IMR-90 (cell line): ENCODE data around the gene SERPINA3. TPM values are rescaled to one million over a fixed set of nuclear protein-coding genes. Genes with fewer than 3 reads are reported as not detected.

ENCODE experiments used
- ATAC-seq: fragments of 200-7000 bp; cut with Tn5 transposase; 2 replicates; pipeline ENCODE4 v1.9.1; 2020; ENCODE audit warnings: low read depth, mild to moderate bottlenecking, moderate library complexity
- BruUV-seq: library from RNA; stranded (reverse); fragments of 400-500 nt; replicated peaks from 2 replicates; lab custom pipeline; 2021; lab: Mats Ljungman, UMichigan
- CTCF ChIA-PET: fragments of 300-600 bp; formaldehyde crosslinking; extraction: SDS; loops from one replicate; lab custom pipeline; 2021; ENCODE audit warnings: antibody characterized with exemption; lab: Yijun Ruan, JAX
- POLR2A ChIA-PET: fragments of 300-600 bp; sonication (Branson Sonifier 250); formaldehyde crosslinking; loops from one replicate; lab custom pipeline; 2022; ENCODE audit warnings: antibody characterized with exemption; ENCODE audit not compliant: unreplicated experiment; lab: Charles Lee
- DNase-seq: peaks from one replicate; pipeline ENCODE4 v3.0.0; 2013
- H2AFZ ChIP-seq: replicated peaks from 2 replicates; pipeline ENCODE3; 2013; ENCODE audit warnings: low read length, mild to moderate bottlenecking; ENCODE audit not compliant: poor library complexity
- H2AK5ac ChIP-seq: 2 replicates; pipeline ENCODE4 v1.6.1; 2013; ENCODE audit warnings: low read depth, low read length, inconsistent platforms
- H2AK9ac ChIP-seq: replicated peaks from 2 replicates; pipeline ENCODE3; 2013; ENCODE audit warnings: mild to moderate bottlenecking, low read depth, low read length, moderate library complexity; ENCODE audit not compliant: poor library complexity
- H2BK120ac ChIP-seq: 2 replicates; pipeline ENCODE4 v1.6.1; 2013; ENCODE audit warnings: low read depth, low read length, inconsistent platforms
- H2BK15ac ChIP-seq: 3 replicates; pipeline ENCODE4 v1.6.1; 2013; ENCODE audit warnings: low read depth, low read length, inconsistent platforms
- H2BK20ac ChIP-seq: 2 replicates; pipeline ENCODE4 v1.6.1; 2013; ENCODE audit warnings: low read depth, mild to moderate bottlenecking, inconsistent platforms, low read length, moderate library complexity
- H2BK5ac ChIP-seq: 2 replicates; pipeline ENCODE4 v1.6.1; 2013; ENCODE audit warnings: mild to moderate bottlenecking, low read depth, low read length, inconsistent platforms; ENCODE audit not compliant: poor library complexity, severe bottlenecking
- H3K14ac ChIP-seq: replicated peaks from 2 replicates; pipeline ENCODE4 v1.6.1; 2013; ENCODE audit warnings: low read depth, low read length, inconsistent platforms
- H3K18ac ChIP-seq: 2 replicates; pipeline ENCODE4 v1.6.1; 2013; ENCODE audit warnings: low read depth, low read length, control low read depth
- H3K23ac ChIP-seq: 2 replicates; pipeline ENCODE4 v1.6.1; 2013; ENCODE audit warnings: low read depth, low read length, inconsistent platforms
- H3K27ac ChIP-seq: 2 replicates; pipeline ENCODE4 v1.5.1; 2013; ENCODE audit warnings: mild to moderate bottlenecking, control low read depth, low read length; ENCODE audit not compliant: insufficient read depth
- H3K27me3 ChIP-seq: 2 replicates; pipeline ENCODE4 v1.6.1; 2013; ENCODE audit warnings: low read length; ENCODE audit not compliant: control insufficient read depth, insufficient read depth
- H3K36me3 ChIP-seq: 2 replicates; pipeline ENCODE4 v1.6.1; 2013; ENCODE audit warnings: low read length, mixed read lengths; ENCODE audit not compliant: control insufficient read depth, insufficient read depth
- H3K4ac ChIP-seq: 2 replicates; pipeline ENCODE4 v1.6.1; 2013; ENCODE audit warnings: low read depth, low read length, inconsistent platforms
- H3K4me1 ChIP-seq: 2 replicates; pipeline ENCODE4 v1.6.1; 2013; ENCODE audit warnings: low read length, mixed read lengths; ENCODE audit not compliant: control insufficient read depth, insufficient read depth
- H3K4me2 ChIP-seq: 2 replicates; pipeline ENCODE4 v1.6.1; 2013; ENCODE audit warnings: low read depth, mild to moderate bottlenecking, control low read depth, low read length, moderate library complexity
- H3K4me3 ChIP-seq: 2 replicates; pipeline ENCODE4 v1.5.1; 2013; ENCODE audit warnings: low read depth, mild to moderate bottlenecking, control low read depth, low read length, moderate library complexity; ENCODE audit not compliant: insufficient read depth
- H3K56ac ChIP-seq: 2 replicates; pipeline ENCODE4 v1.6.1; 2013; ENCODE audit warnings: low read length, inconsistent platforms; ENCODE audit not compliant: insufficient read depth; ENCODE audit errors: extremely low read depth
- H3K79me1 ChIP-seq, 2 experiments: 2 replicates each; pipeline ENCODE4 v1.6.1; 2013; ENCODE audit warnings: low read length in 2 of 2, inconsistent platforms in 1 of 2, low read depth in 1 of 2
- H3K9ac ChIP-seq: 2 replicates; pipeline ENCODE4 v1.6.1; 2013; ENCODE audit warnings: low read depth, low read length, control low read depth
- H3K9me1 ChIP-seq: 2 replicates; pipeline ENCODE4 v1.6.1; 2013; ENCODE audit warnings: low read length, inconsistent platforms; ENCODE audit not compliant: insufficient read depth
- H3K9me3 ChIP-seq: 2 replicates; pipeline ENCODE4 v1.6.1; 2013; ENCODE audit warnings: low read length; ENCODE audit not compliant: control insufficient read depth, insufficient read depth
- H4K20me1 ChIP-seq: 2 replicates; pipeline ENCODE4 v1.6.1; 2013; ENCODE audit warnings: low read length, inconsistent platforms; ENCODE audit not compliant: insufficient read depth
- H4K5ac ChIP-seq: 2 replicates; pipeline ENCODE4 v1.6.1; 2013; ENCODE audit warnings: mild to moderate bottlenecking, low read depth, low read length, control low read depth
- H4K8ac ChIP-seq, 2 experiments: 2 replicates each; pipeline ENCODE4 v1.6.1; 2013; ENCODE audit warnings: low read depth in 2 of 2, low read length in 2 of 2, control low read depth in 1 of 2, inconsistent platforms in 1 of 2
- H4K91ac ChIP-seq: 2 replicates; pipeline ENCODE4 v1.6.1; 2013; ENCODE audit warnings: low read depth, low read length, inconsistent platforms; ENCODE audit not compliant: insufficient read depth
- BHLHE40 ChIP-seq: fragments of 150-350 bp; IDR thresholded peaks from 2 replicates; pipeline ENCODE4 v1.6.1; 2016; ENCODE audit warnings: mild to moderate bottlenecking, low read depth, low read length
- CEBPB ChIP-seq: IDR thresholded peaks from 2 replicates; pipeline ENCODE4 v1.6.1; 2012; ENCODE audit warnings: low read depth, low read length, improper control_type of control experiment
- CHD1 ChIP-seq: IDR thresholded peaks from 2 replicates; pipeline ENCODE4 v1.6.1; 2012; ENCODE audit warnings: low read depth, low read length, improper control_type of control experiment
- ELK1 ChIP-seq: fragments of 150-350 bp; IDR thresholded peaks from 2 replicates; pipeline ENCODE4 v1.6.1; 2016; ENCODE audit warnings: low read depth, mild to moderate bottlenecking, low read length, moderate library complexity, borderline replicate concordance
- FOS ChIP-seq: fragments of 150-350 bp; IDR thresholded peaks from 2 replicates; pipeline ENCODE4 v1.6.1; 2016; ENCODE audit warnings: low read depth, low read length
- MAFK ChIP-seq: IDR thresholded peaks from 2 replicates; pipeline ENCODE4 v1.6.1; 2012; ENCODE audit warnings: low read depth, low read length, improper control_type of control experiment
- MAZ ChIP-seq: IDR thresholded peaks from 2 replicates; pipeline ENCODE4 v1.6.1; 2012; ENCODE audit warnings: low read depth, mild to moderate bottlenecking, low read length, improper control_type of control experiment, moderate library complexity, borderline replicate concordance
- MXI1 ChIP-seq: IDR thresholded peaks from 2 replicates; pipeline ENCODE4 v1.6.1; 2012; ENCODE audit warnings: low read depth, mild to moderate bottlenecking, low read length, moderate library complexity, borderline replicate concordance
- POLR2A ChIP-seq: IDR thresholded peaks from 2 replicates; pipeline ENCODE4 v1.6.1; 2012; ENCODE audit warnings: mild to moderate bottlenecking, low read depth, low read length
- RAD21 ChIP-seq: IDR thresholded peaks from 2 replicates; pipeline ENCODE4 v1.6.1; 2012; ENCODE audit warnings: low read length, improper control_type of control experiment
- RCOR1 ChIP-seq: IDR thresholded peaks from 2 replicates; pipeline ENCODE4 v1.6.1; 2012; ENCODE audit warnings: mild to moderate bottlenecking, low read length, improper control_type of control experiment; ENCODE audit not compliant: insufficient replicate concordance
- RFX5 ChIP-seq: IDR thresholded peaks from 2 replicates; pipeline ENCODE4 v1.8.0; 2012; ENCODE audit warnings: low read depth, mild to moderate bottlenecking, low read length, moderate library complexity
- SMC3 ChIP-seq: fragments of 150-350 bp; IDR thresholded peaks from 2 replicates; pipeline ENCODE4 v1.6.1; 2016; ENCODE audit warnings: low read depth, mild to moderate bottlenecking, antibody characterized with exemption, low read length, moderate library complexity
- WGBS, 2 experiments: methylation state at CpG; one replicate each; pipeline versions ENCODE4 v1.1.5 to v1.1.7; 2013; ENCODE audit warnings: missing lambda C conversion rate in 2 of 2; ENCODE audit not compliant: insufficient read length in 1 of 2; ENCODE audit errors: extremely low coverage in 2 of 2; 5-methylcytosine and 5-hydroxymethylcytosine counted together
- dilution Hi-C: fragments of 300-500 bp; cut with HindIII; formaldehyde crosslinking; loops from one replicate; pipeline ENCODE4 v1.14.3; 2018; ENCODE audit warnings: low sequenced_read_pairs; ENCODE audit not compliant: unreplicated experiment
- in situ Hi-C: fragments of 300-500 bp; cut with MboI; formaldehyde crosslinking; loops from 3 replicates; pipeline ENCODE4 v1.14.3; 2019; ENCODE audit warnings: low sequenced_read_pairs, inconsistent platforms, mixed read lengths
- intact Hi-C: fragments of 100-400 bp; cut with micrococcal nuclease; formaldehyde crosslinking; loops from 2 replicates; pipeline ENCODE4 v1.10.0; 2022
- polyA plus RNA-seq, 3 experiments: library from polyadenylated mRNA; depleted of rRNA; stranded (reverse); fragments of >200 nt; gene quantifications; 2 replicates each; pipeline ENCODE4 v1.2.3, GENCODE V29; 2012; ENCODE audit warnings: low replicate concordance in 1 of 3
- total RNA-seq: library from RNA; depleted of rRNA; stranded (reverse); fragments of >200 nt; gene quantifications from 2 replicates; pipeline ENCODE4 v1.2.3, GENCODE V29; 2012
- TF ChIP-seq, protein P1 (sequence below): conservative IDR thresholded peaks from 2 replicates; pipeline ENCODE4 v1.5.1; 2012; ENCODE audit warnings: mild to moderate bottlenecking, low read depth, low read length, improper control_type of control experiment

SERPINA3 gene
- total and polyA plus RNA-seq, 2 of the 4 experiments (the other 2 are of a cell fraction): 0.36 to 0.48 TPM

DNA sequence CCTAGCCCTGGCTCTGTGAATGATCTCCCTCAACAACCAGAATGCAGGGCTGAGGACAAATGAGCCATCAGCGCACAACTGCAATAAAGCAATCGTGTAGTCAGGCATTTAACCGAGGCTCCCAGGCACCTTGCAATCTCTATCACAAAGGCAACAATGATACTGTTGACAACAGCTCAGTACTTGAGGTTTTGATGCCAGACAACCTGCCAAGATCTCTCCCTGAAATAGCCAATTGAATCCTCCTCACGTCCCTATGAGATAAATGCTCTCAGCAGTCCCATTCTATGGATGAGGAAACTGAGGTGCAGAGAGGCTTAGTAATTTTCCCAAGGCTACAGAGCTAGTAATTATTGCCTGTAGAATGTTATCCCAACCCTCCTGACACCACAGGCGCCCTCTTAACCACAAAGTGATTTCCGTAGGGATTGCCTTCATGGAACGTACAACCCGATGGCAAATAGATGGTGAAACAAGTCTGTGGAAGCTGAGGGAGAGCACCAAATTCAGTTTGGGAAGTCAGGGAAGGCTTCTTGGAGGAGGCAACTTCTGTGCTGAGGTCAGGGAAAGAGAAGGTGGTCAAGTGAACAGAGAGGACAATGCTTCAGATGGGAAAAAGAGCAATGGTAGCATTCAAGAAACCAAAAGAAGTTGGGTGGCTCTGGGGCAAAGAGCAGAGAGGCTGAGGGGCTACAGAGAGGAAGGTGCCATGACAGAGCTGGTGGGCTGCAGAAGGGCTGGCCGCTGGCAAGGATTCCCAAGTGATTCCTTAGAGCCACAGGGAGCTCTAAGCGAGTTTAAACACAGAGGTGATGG lies 12.6 kb downstream of the SERPINA3 start:
- no peaks in the 10 kb centered on the region for H3K79me1 ChIP-seq
- H2BK20ac ChIP-seq: no peak overlapping the region
- 0 out of 2 replicates have a peak, but pooled peaks cover 2% of the 10 kb centered on the region for H3K9me3 ChIP-seq
- no peak overlapping the region for H3K56ac ChIP-seq
- no peaks in the 10 kb centered on the region for H3K36me3 ChIP-seq
- H2AK9ac ChIP-seq: no peak overlapping the region
- no peak overlapping the region for H2BK120ac ChIP-seq
- no peak overlapping the region for H3K9ac ChIP-seq
- in situ Hi-C loops: no loop called here
- no peak overlapping the region for H3K14ac ChIP-seq
- no peak overlapping the region for H2BK15ac ChIP-seq
- H2BK5ac ChIP-seq: no peak overlapping the region
- DNase-seq (no peak), ATAC-seq (no peak)
- no peaks in the 10 kb centered on the region for H3K4me1 ChIP-seq
- H3K18ac ChIP-seq: no peak overlapping the region
- ChIA-PET CTCF (no interaction called here), POLR2A (no interaction called here)
- WGBS, 2 experiments: 65% methylated on average over 4 of the region's 10 CpGs; no CpG with 5 or more reads in 1 of the 2 experiments
- H3K27ac ChIP-seq: no peak overlapping the region
- H4K91ac ChIP-seq: no peak overlapping the region
- no peak overlapping the region for H4K8ac ChIP-seq
- no peak overlapping the region for H3K4ac ChIP-seq
- intact Hi-C loops: no loop called here
- no TSS peak for BruUV-seq
- peaks cover 10% of the 10 kb centered on the region for H3K27me3 ChIP-seq
- TF ChIP-seq, protein P1, sequence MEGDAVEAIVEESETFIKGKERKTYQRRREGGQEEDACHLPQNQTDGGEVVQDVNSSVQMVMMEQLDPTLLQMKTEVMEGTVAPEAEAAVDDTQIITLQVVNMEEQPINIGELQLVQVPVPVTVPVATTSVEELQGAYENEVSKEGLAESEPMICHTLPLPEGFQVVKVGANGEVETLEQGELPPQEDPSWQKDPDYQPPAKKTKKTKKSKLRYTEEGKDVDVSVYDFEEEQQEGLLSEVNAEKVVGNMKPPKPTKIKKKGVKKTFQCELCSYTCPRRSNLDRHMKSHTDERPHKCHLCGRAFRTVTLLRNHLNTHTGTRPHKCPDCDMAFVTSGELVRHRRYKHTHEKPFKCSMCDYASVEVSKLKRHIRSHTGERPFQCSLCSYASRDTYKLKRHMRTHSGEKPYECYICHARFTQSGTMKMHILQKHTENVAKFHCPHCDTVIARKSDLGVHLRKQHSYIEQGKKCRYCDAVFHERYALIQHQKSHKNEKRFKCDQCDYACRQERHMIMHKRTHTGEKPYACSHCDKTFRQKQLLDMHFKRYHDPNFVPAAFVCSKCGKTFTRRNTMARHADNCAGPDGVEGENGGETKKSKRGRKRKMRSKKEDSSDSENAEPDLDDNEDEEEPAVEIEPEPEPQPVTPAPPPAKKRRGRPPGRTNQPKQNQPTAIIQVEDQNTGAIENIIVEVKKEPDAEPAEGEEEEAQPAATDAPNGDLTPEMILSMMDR: no peak
- TF ChIP-seq FOS (no peak), SMC3 (no peak), POLR2A (no peak), RCOR1 (no peak), RAD21 (no peak), ELK1 (no peak), CHD1 (no peak), BHLHE40 (no peak), RFX5 (no peak), MAZ (no peak), MXI1 (no peak), CEBPB (no peak), MAFK (no peak)
- H4K20me1 ChIP-seq: no peaks in the 10 kb centered on the region
- H3K23ac ChIP-seq: no peak overlapping the region
- no peak overlapping the region for H4K5ac ChIP-seq
- H2AK5ac ChIP-seq: no peak overlapping the region
- H3K4me3 ChIP-seq: no peak overlapping the region
- H2AFZ ChIP-seq: no peak overlapping the region
- dilution Hi-C loops: no loop called here
- H3K9me1 ChIP-seq: no peaks in the 10 kb centered on the region
- no peak overlapping the region for H3K4me2 ChIP-seq
